Spleen (tissue), 11 donors: Measurements from ENCODE around the gene SCML1. TPM values are rescaled to one million over a fixed set of nuclear protein-coding genes. Genes with fewer than 3 reads are reported as not detected.

ENCODE experiments used
- DNase-seq: peaks from one replicate; pipeline ENCODE4 v3.0.0-alpha.2; 2020
- H3K27ac ChIP-seq, 8 donors: fragments of 200-600 bp; sonication (generic) in 7 of 8; 1 replicate in 4 of 8; 2 replicates in 4 of 8; pipeline versions ENCODE4 v1.5.0 to v1.8.0; 2016 to 2021; ENCODE audit warnings: inconsistent platforms in 4 of 8, mild to moderate bottlenecking in 4 of 8, moderate library complexity in 1 of 8
- H3K27me3 ChIP-seq, 7 donors: fragments of 200-600 bp; sonication (generic) in 6 of 7; replicated peaks in 1 of 7; 1 replicate in 4 of 7; 2 replicates in 3 of 7; pipeline versions ENCODE4 v1.5.0 to v1.8.0; 2016 to 2021; ENCODE audit warnings: inconsistent platforms in 3 of 7, mild to moderate bottlenecking in 1 of 7
- H3K36me3 ChIP-seq, 6 donors: fragments of 200-600 bp; sonication (generic) in 5 of 6; 1 replicate in 4 of 6; 2 replicates in 2 of 6; pipeline versions ENCODE4 v1.5.0 to v1.8.0; 2016 to 2021; ENCODE audit warnings: inconsistent platforms in 2 of 6
- H3K4me1 ChIP-seq, 6 donors: fragments of 200-600 bp; sonication (generic) in 5 of 6; 1 replicate in 3 of 6; 2 replicates in 3 of 6; pipeline versions ENCODE4 v1.5.0 to v1.8.0; 2016 to 2021; ENCODE audit warnings: inconsistent platforms in 3 of 6
- H3K4me3 ChIP-seq, 8 donors: fragments of 200-600 bp; sonication (generic) in 7 of 8; 1 replicate in 4 of 8; 2 replicates in 4 of 8; pipeline versions ENCODE4 v1.5.0 to v1.8.0; 2016 to 2021; ENCODE audit warnings: inconsistent platforms in 4 of 8, mild to moderate bottlenecking in 4 of 8, moderate library complexity in 2 of 8
- H3K9me3 ChIP-seq, 8 donors: fragments of 200-600 bp; sonication (generic) in 7 of 8; 1 replicate in 4 of 8; 2 replicates in 4 of 8; pipeline versions ENCODE4 v1.5.0 to v1.8.0; 2016 to 2021; ENCODE audit warnings: inconsistent platforms in 4 of 8
- CTCF ChIP-seq, 11 experiments: fragments of 200-600 bp in 7 of 11; fragments of 450-650 bp in 4 of 11; sonication (generic) in 4 of 11; IDR thresholded peaks in 8 of 11; conservative IDR thresholded peaks in 3 of 11; 1 replicate in 7 of 11; 2 replicates in 4 of 11; pipeline versions ENCODE4 v1.4.0 to v1.8.0; 2016 to 2021; ENCODE audit warnings: antibody characterized with exemption in 11 of 11, inconsistent platforms in 4 of 11, mild to moderate bottlenecking in 1 of 11
- POLR2A ChIP-seq, 3 donors: fragments of 450-650 bp; IDR thresholded peaks; one replicate each; pipeline ENCODE4 v1.5.1; 2017; ENCODE audit warnings: antibody characterized with exemption in 3 of 3, mild to moderate bottlenecking in 1 of 3
- POLR2AphosphoS5 ChIP-seq, 3 donors: sonication (generic); formaldehyde crosslinking; IDR thresholded peaks; one replicate each; pipeline ENCODE4 v1.5.1; 2017; ENCODE audit warnings: antibody characterized with exemption in 3 of 3
- WGBS, 5 donors: extraction: QIAGEN DNeasy Blood & Tissue Kit in 3 of 5; methylation state at CpG; one replicate each; pipeline versions ENCODE4 v1.1.5 to v1.1.7; 2013 to 2018; 5-methylcytosine and 5-hydroxymethylcytosine counted together
- intact Hi-C: fragments of 100-400 bp; cut with DNase I; formaldehyde crosslinking; loops from one replicate; pipeline ENCODE4 v1.15.0; 2023; ENCODE audit warnings: low total_unique reads
- polyA plus RNA-seq, 3 donors: library from polyadenylated mRNA; stranded (reverse); fragments of 200-250 nt; gene quantifications; one replicate each; pipeline ENCODE4 v1.2.1, GENCODE V29; 2013
- total RNA-seq, 7 donors: library from RNA; depleted of rRNA in 3 of 7; stranded (reverse); fragments of >200 nt in 3 of 7; fragmentation: NEBNext Ultra II Directional in 4 of 7; extraction: Animal tissue kit (Norgen Biotek cat#: 25700) in 4 of 7; gene quantifications; one replicate each; pipeline versions ENCODE4 v1.1.0 to v1.2.1, GENCODE V29; 2016 to 2021
- donor health status: healthy with polysubstance abuse.
- donor health status: DM: no; HTN: no; CAD: no; lungs with moderate emphysema.
- donor health status: DM: no; HTN: no; CAD: no.
- donor health status: Bipolar disorder and iron deficiency.
- donor health status: healthy.
- donor health status: DM: no; HTN: no; CAD: no.
- donor health status: DM: yes; HTN: yes; CAD: no.

The SCML1 gene
- total and polyA plus RNA-seq, 10 donors = 10.4 to 22.7 (median 15.3) TPM

GRCh38 chrX:17725181-17725580, 12.1 kb upstream of the SCML1 start:
- Histone ChIP-seq H3K27me3 (peaks cover 0 to 13% (median 0%) of the 10 kb centered on the region in 7 donors), H3K9me3 (no peaks in the 10 kb centered on the region), H3K4me3 (no peak overlapping the region), H3K27ac (no peak overlapping the region), H3K4me1 (no peaks in the 10 kb centered on the region), H3K36me3 (no peaks in the 10 kb centered on the region)
- no peak for DNase-seq
- intact Hi-C loops = no loop called here
- WGBS, 5 donors = 74 to 92% (median 82%) methylated on average over 2 of the region's 2 CpGs; no CpG with 5 or more reads in 1 of the 5 donors
- TF ChIP-seq CTCF (IDR thresholded peaks at IDR 0.05 in 8 of 11, conservative IDR thresholded peaks at IDR 0.05 in 3 of 11) = no peak
- TF ChIP-seq POLR2AphosphoS5 (IDR thresholded peaks at IDR 0.05) = no peak
- no peak for TF ChIP-seq POLR2A (IDR thresholded peaks at IDR 0.05)

GRCh38 chrX:17732138-17732783, 5.0 kb upstream of the SCML1 start:
- peaks cover 0 to 5% (median 0%) of the 10 kb centered on the region in 6 donors for H3K4me1 ChIP-seq
- H3K4me3 ChIP-seq = no peak overlapping the region
- peaks cover 0 to 6% (median 0%) of the 10 kb centered on the region in 7 donors for H3K27me3 ChIP-seq
- WGBS, 5 donors = 72 to 94% (median 82%) methylated on average over 4 to 16 of the region's 16 CpGs
- no peak overlapping the region for H3K27ac ChIP-seq
- TF ChIP-seq POLR2AphosphoS5 (IDR thresholded peaks at IDR 0.05) (no peak), POLR2A (IDR thresholded peaks at IDR 0.05) (no peak), CTCF (IDR thresholded peaks at IDR 0.05 in 8 of 11, conservative IDR thresholded peaks at IDR 0.05 in 3 of 11) (no peak)
- intact Hi-C loops = no loop called here
- no peak for DNase-seq
- H3K36me3 ChIP-seq = no peaks in the 10 kb centered on the region
- H3K9me3 ChIP-seq = no peaks in the 10 kb centered on the region

GRCh38 chrX:17735406-17735805, 1.9 kb upstream of the SCML1 start:
- no peak for DNase-seq
- peaks cover 0 to 21% (median 2%) of the 10 kb centered on the region in 6 donors for H3K4me1 ChIP-seq
- intact Hi-C loops = no loop called here
- H3K27me3 ChIP-seq = peaks cover 0 to 11% (median 0%) of the 10 kb centered on the region in 7 donors
- 63 to 88% (median 79%) methylated on average over 5 of the region's 5 CpGs for WGBS, 5 donors
- no peak overlapping the region for H3K4me3 ChIP-seq
- no peaks in the 10 kb centered on the region for H3K36me3 ChIP-seq
- no peaks in the 10 kb centered on the region for H3K9me3 ChIP-seq
- no peak overlapping the region for H3K27ac ChIP-seq
- TF ChIP-seq POLR2A (IDR thresholded peaks at IDR 0.05) = no peak
- no peak for TF ChIP-seq CTCF (IDR thresholded peaks at IDR 0.05 in 8 of 11, conservative IDR thresholded peaks at IDR 0.05 in 3 of 11)
- no peak for TF ChIP-seq POLR2AphosphoS5 (IDR thresholded peaks at IDR 0.05)

GRCh38 chrX:17736478-17736855, 826 bp upstream of the SCML1 start:
- peaks cover 0 to 18% (median 0%) of the 10 kb centered on the region in 7 donors for H3K27me3 ChIP-seq
- WGBS, 5 donors = 55 to 70% (median 58%) methylated on average over 5 of the region's 5 CpGs
- peaks cover 0 to 21% (median 2%) of the 10 kb centered on the region in 6 donors for H3K4me1 ChIP-seq
- H3K27ac ChIP-seq = peak overlapping the region; percentile 35 to 87 (median 72)
- intact Hi-C loops = no loop called here
- H3K36me3 ChIP-seq = no peaks in the 10 kb centered on the region
- H3K9me3 ChIP-seq = no peaks in the 10 kb centered on the region
- peak overlapping the region; percentile 2 to 76 (median 50) for H3K4me3 ChIP-seq
- TF ChIP-seq POLR2A (IDR thresholded peaks at IDR 0.05) (no peak), POLR2AphosphoS5 (IDR thresholded peaks at IDR 0.05) (no peak), CTCF (IDR thresholded peaks at IDR 0.05 in 8 of 11, conservative IDR thresholded peaks at IDR 0.05 in 3 of 11) (no peak)
- DNase-seq = no peak
